ENCODE measurements around the gene ZNF536.

Gene ZNF536

GRCh38 chr19:30376272-30376671 is 4.1 kb downstream of the ZNF536 start:
- no peak for TF ChIP-seq CTCF (IDR thresholded peaks at IDR 0.05; ENCODE audit: extremely low read depth, missing control alignments)
- no peak for DNase-seq (ENCODE audit: low spot score)

GRCh38 chr19:30376826-30377425 is 4.7 kb downstream of the ZNF536 start:
- no peak for DNase-seq (ENCODE audit: low spot score)
- TF ChIP-seq CTCF (IDR thresholded peaks at IDR 0.05; ENCODE audit: extremely low read depth, missing control alignments) = no peak

- no peak for DNase-seq (ENCODE audit: low spot score)
- no peak for TF ChIP-seq CTCF (IDR thresholded peaks at IDR 0.05; ENCODE audit: extremely low read depth, missing control alignments)
These were observed 6.5 kb downstream of the ZNF536 start for GRCh38 chr19:30378701-30379100.

GRCh38 chr19:30379841-30380610 is 7.8 kb downstream of the ZNF536 start:
- DNase-seq (ENCODE audit: low spot score) = no peak
- TF ChIP-seq CTCF (IDR thresholded peaks at IDR 0.05; ENCODE audit: extremely low read depth, missing control alignments) = no peak

- TF ChIP-seq CTCF (IDR thresholded peaks at IDR 0.05; ENCODE audit: extremely low read depth, missing control alignments) = no peak
- DNase-seq (ENCODE audit: low spot score) = no peak
These were observed 9.2 kb downstream of the ZNF536 start for GRCh38 chr19:30381366-30381765.

GRCh38 chr19:30385174-30385573 is 13.0 kb downstream of the ZNF536 start:
- TF ChIP-seq CTCF (IDR thresholded peaks at IDR 0.05; ENCODE audit: extremely low read depth, missing control alignments) = no peak

GRCh38 chr19:30385666-30386065 is 13.5 kb downstream of the ZNF536 start:
- DNase-seq (ENCODE audit: low spot score) = no peak
- TF ChIP-seq CTCF (IDR thresholded peaks at IDR 0.05; ENCODE audit: extremely low read depth, missing control alignments) = no peak

More at GRCh38 chr19:30385174-30385573, 13.0 kb downstream of the ZNF536 start:
- DNase-seq (ENCODE audit: low spot score) = no peak

All from GM20000 (cell line).